ENCODE measurements around the gene TBC1D17.

The TBC1D17 gene

DNA sequence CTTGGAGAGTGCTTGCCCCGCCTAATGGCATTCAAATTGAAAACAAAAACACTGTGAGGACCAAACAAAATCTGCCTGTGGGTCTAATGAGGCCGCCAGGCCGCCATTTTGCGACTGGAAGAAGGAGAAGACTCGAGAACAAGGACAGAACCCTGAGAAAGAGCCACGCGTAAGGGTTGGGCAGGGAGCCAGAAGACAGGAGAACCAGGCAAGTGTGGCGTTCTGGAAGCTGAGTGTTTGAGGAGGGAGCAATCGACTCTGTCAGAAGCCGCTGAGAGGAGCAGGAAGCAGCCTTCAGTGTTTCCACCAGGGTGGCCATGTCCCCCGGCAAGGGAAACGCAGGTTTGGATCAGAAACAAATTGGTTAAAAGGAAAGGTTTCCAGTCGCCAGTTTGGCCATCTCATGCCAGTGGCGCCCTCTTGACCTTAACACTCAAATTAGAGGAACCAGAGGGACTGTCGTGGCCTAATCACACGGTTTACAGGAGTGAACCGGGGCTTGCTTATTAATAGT lies 36.7 kb upstream of the TBC1D17 start:
- DNase-seq (ENCODE audit: low spot score), result no peak
- TF ChIP-seq CTCF (IDR thresholded peaks at IDR 0.05; ENCODE audit: extremely low read depth, missing control alignments), result no peak

DNA sequence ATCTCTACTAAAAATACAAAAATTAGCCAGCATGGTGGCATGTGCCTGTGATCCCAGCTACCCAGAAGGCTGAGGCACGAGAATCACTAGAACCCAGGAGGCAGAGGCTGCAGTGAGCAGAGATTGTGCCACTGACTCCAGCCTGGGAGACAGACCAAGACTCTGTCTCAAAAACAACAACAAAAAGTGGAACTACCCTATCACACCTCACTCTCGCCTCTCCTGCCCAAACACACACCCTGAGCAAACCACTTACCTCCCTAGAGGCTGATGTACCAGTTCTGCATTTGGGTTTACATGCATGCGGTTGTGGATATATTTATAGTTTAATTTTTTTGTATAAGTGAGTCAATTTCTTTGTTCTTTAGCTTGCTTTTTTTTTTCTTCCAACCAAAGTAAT lies 34.2 kb upstream of the TBC1D17 start:
- no peak for TF ChIP-seq CTCF (IDR thresholded peaks at IDR 0.05; ENCODE audit: extremely low read depth, missing control alignments)
- DNase-seq (ENCODE audit: low spot score), result no peak

DNA sequence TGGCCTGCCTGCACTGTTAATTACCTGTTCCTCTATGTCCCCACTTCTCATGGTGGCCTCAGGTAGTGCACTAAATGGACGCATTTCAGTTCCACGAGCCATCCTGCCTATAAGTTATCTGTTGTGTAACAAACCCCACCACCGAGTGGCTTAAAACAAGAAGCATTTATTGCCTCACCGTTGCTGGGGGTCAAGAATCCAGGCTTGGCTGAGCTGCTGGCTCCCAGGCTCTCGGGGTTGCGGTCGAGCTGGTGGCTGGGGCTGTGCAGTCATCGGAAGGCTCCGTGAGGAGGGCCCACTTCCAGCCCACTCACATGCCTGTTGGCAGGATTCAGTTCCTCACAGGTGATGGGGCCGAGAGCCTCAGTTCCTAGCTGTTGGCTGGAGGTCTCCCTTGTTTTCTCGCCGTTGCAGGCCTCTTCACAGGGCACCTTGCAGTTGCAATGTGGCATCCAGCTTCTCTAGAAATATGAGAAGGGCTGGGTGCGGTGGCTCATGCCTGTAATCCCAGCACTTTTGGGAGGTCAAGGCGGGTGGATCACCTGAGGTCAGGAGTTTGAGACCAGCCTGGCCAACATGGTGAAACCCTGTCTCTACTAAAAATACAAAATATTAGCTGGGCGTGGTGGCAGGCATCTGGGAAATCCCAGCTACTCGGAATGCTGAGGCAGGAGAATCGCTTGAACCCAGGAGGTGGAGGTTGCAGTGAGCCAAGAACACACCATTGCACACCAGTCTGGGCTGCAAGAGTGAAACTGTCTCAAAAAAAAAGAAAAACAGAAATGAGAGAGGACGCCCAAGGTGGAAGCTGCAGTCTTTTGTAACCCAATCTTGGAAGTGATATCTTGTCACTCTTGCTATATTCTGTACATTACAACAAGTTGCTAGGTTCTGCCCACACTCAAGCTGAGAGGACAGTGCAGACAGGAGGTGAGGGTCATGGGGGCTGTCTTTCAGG lies 33.1 kb upstream of the TBC1D17 start:
- DNase-seq (ENCODE audit: low spot score), result no peak
- TF ChIP-seq CTCF (IDR thresholded peaks at IDR 0.05; ENCODE audit: extremely low read depth, missing control alignments), result no peak

DNA sequence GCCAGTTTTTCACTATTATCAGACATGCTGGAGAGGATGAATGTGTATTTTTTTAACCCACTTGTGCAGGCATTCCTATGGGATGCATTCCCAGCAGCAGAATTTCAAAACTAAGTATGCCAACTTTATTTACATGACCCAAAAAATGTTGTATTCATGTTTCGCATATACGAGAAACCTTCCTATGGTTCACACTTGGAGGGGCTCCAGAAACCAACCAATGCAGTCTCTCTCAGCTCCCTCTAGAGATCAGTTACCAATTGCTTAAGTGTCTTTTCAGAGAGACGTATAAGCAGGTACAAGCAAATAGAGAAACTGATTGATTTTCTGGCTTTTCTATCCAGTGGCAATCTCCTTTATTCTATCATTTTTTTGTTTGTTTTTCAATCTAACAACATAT lies 32.1 kb upstream of the TBC1D17 start:
- TF ChIP-seq CTCF (IDR thresholded peaks at IDR 0.05; ENCODE audit: extremely low read depth, missing control alignments), result no peak
- DNase-seq (ENCODE audit: low spot score), result no peak

GRCh38 chr19:49846408-49846807 lies 31.1 kb upstream of the TBC1D17 start:
- no peak for TF ChIP-seq CTCF (IDR thresholded peaks at IDR 0.05; ENCODE audit: extremely low read depth, missing control alignments)
- DNase-seq (ENCODE audit: low spot score), result no peak

- no peak for DNase-seq (ENCODE audit: low spot score)
These were observed 29.5 kb upstream of the TBC1D17 start for GRCh38 chr19:49847731-49848696.

More at GRCh38 chr19:49847731-49848696, 29.5 kb upstream of the TBC1D17 start:
- TF ChIP-seq CTCF (IDR thresholded peaks at IDR 0.05; ENCODE audit: extremely low read depth, missing control alignments), result no peak

All from GM20000 (cell line).